GM18951 (cell line): ENCODE results near the gene PC.

ENCODE experiments used
- POLR2A ChIP-seq: IDR thresholded peaks from 4 replicates; pipeline ENCODE4 v1.6.1; 2011; ENCODE audit warnings: mild to moderate bottlenecking; ENCODE audit not compliant: insufficient read length, insufficient read depth; ENCODE audit errors: extremely low read depth
- in situ Hi-C: fragments of 300-500 bp; cut with MboI; formaldehyde crosslinking; loops from one replicate; pipeline ENCODE4 v1.12.0; 2022; ENCODE audit warnings: low sequenced_read_pairs, mixed read lengths, inconsistent platforms; ENCODE audit not compliant: unreplicated experiment

The PC gene

GRCh38 chr11:66885469-66885868 lies 72.7 kb downstream of the PC start:
- no peak for TF ChIP-seq POLR2A
- in situ Hi-C loops = no loop called here

DNA sequence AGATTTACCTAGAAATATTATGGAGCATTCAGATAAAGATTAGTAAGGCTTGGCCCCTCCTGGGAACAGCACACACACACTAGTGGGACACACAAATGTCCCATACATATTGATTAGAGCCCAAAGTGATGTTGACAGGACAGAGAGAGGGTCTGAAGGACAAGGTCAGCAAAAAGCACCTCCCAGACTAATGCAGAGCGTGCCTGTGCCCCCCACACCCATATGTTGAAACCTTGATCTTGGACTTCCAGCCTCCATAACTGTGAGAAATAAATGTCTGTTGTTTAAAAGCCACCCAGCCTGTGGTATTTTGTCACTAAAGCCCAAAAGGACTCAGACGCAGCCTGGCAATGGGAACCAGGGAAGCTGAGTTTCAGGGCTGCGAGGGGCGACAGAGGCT lies 73.7 kb downstream of the PC start:
- in situ Hi-C loops = no loop called here
- TF ChIP-seq POLR2A = no peak

GRCh38 chr11:66883016-66883965 lies 74.9 kb downstream of the PC start:
- in situ Hi-C loops = no loop called here
- no peak for TF ChIP-seq POLR2A

- in situ Hi-C loops = no loop called here
These were observed 75.6 kb downstream of the PC start for GRCh38 chr11:66882561-66883015.

DNA sequence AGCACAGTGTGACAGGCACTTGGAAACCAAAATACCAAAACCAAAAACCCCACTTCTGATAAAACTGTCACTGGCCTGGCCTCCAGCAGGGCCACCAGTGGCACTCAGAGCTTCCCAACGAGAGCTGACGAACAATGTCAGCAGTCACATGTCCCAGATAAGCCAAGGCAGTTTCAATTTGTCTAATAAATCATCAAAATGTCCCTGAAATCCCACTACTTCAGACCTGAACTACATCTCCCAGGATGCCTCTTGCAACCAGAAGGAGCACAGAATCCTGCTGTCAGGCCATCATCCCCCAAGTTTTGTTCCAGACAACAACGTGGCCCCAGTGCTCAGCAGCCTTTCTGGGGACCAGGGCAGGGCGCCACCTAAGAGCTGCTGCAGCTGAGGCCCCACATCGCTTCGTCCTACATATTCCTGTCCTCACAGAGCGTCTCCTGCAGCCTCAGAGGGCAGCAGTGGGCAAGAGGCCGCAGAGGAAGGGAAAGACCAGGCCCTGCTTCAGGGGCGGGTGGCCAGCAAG lies 76.2 kb downstream of the PC start:
- in situ Hi-C loops = no loop called here

More at GRCh38 chr11:66882561-66883015, 75.6 kb downstream of the PC start:
- TF ChIP-seq POLR2A = no peak

GRCh38 chr11:66881451-66881835 lies 76.7 kb downstream of the PC start:
- in situ Hi-C loops = no loop called here
- no peak for TF ChIP-seq POLR2A

More for the DNA sequence above, 76.2 kb downstream of the PC start:
- no peak for TF ChIP-seq POLR2A

DNA sequence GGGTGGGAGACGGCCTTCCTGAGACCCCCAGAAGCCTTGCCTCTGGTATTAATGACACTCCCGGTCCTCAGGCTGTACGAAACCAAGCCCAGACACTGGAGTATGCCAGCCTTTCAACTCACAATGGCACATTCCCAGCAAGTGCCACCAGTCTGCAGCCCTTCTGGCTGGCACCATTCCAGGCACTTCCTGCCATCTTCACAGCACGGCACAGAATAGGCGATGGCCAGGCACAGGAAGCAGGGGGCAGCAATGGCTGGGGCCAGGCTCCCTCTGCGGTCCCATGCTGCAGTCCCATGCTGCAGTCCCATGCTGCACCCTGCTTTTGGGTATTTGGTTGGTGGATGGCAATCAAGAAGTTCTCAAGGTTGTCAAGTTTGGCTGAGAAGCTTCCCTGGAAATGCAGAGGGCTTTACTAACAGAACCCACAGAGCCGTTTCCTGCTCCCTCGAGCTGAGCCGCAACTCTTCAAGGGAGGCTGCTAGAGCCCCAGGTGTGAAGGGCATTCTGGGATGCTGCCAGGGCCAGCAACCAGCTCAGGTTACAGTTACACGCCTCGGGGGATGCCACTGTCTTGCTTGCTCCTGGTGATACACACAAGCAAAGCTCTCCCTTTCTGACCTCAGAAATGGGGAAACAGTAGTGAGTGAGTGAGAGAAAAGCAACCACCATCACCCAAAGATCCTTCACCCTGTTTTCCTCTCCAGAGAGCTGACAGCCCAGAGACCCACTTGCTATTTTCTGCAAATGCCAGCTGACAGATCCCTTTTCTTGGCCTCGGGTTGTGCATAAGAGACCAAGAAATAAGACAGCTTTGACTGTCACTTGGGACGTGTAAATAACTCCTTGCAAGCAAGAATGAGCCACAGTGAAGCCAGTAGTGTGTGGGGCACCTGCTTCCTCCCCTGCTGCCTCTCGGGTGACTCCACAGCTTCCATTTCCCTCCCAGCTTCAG lies 77.4 kb downstream of the PC start:
- in situ Hi-C loops = no loop called here
- TF ChIP-seq POLR2A = no peak

GRCh38 chr11:66879999-66880398 lies 78.2 kb downstream of the PC start:
- in situ Hi-C loops = no loop called here
- no peak for TF ChIP-seq POLR2A

- TF ChIP-seq POLR2A = no peak
- in situ Hi-C loops = no loop called here
These were observed 78.6 kb downstream of the PC start for GRCh38 chr11:66879583-66879982.

DNA sequence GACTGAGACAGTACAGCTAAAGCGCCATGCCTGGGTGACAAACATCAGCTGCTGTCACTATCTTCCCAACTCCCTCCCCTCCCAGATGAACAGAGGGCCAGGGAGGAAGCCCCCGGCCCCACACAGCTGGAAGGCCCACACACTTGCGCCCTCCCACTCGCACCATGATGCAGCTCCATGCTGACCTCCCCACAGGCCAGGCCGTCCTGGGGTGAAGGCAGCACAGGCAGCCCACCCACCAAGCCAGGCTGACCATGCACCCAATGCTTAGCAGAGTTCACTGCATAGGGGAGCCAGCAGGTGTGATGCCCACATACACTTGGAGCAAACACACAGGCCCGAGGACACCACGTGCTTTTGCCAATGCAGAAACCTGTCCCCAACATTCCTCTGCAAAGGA lies 79.2 kb downstream of the PC start:
- in situ Hi-C loops = no loop called here
- no peak for TF ChIP-seq POLR2A

DNA sequence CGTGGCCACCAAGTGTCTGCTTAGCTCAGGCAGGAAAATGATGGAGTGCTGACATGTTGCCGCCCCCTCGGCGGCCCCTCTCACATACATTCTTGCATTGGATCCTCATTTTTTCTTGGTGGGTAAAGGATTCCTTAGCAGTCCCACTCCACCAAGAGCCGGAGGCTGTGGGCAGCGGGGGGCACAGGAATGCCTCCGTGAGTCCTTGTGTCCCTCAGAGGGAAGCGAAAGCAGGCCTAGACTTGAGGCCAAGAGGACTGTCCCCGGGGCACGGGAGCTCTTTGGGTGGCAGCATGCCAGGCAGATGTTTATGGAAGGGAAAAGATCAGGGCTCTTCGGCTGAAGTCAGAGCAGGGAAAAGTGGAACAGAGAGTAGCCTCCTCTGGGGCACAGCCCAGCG lies 79.7 kb downstream of the PC start:
- TF ChIP-seq POLR2A = no peak
- in situ Hi-C loops = no loop called here

- in situ Hi-C loops = no loop called here
These were observed 80.4 kb downstream of the PC start for GRCh38 chr11:66877588-66878385.

More at GRCh38 chr11:66877588-66878385, 80.4 kb downstream of the PC start:
- TF ChIP-seq POLR2A = no peak
